HepG2 (cell line): ENCODE measurements around the gene TMEM183A. TPM values are rescaled to one million over a fixed set of nuclear protein-coding genes. Genes with fewer than 3 reads are reported as not detected.
A peak's percentile ranks its signal among the peaks of the same experiment; 100 is the strongest.
"Not testable (repeated sequence)": the region's sequence is repeated elsewhere in the genome, so short reads cannot be mapped to it uniquely, and the experiment has no call there.

Experiments used
- ATAC-seq: fragments of 200-7000 bp; cut with Tn5 transposase; 3 replicates; pipeline ENCODE4 v1.9.1; 2020; ENCODE audit warnings: mild to moderate bottlenecking, moderate library complexity
- BruUV-seq: library from RNA; stranded (reverse); fragments of 400-500 nt; replicated peaks from 2 replicates; lab custom pipeline; 2021; lab: Mats Ljungman, UMichigan
- CTCF ChIA-PET: fragments of 300-600 bp; formaldehyde crosslinking; extraction: SDS; loops from one replicate; lab custom pipeline; 2021; ENCODE audit warnings: low total read pairs, inconsistent platforms, low intra/inter-chr PET ratio; lab: Yijun Ruan, JAX
- POLR2A ChIA-PET: fragments of 350-600 bp; sonication (Branson Sonifier 250); formaldehyde crosslinking; loops from one replicate; lab custom pipeline; 2020; ENCODE audit warnings: antibody characterized with exemption, inconsistent platforms; lab: Yijun Ruan, JAX
- DNase-seq: peaks from one replicate; pipeline ENCODE4 v3.0.0-alpha.2; 2015; ENCODE audit warnings: low spot score
- FAIRE-seq: peaks from 3 replicates; lab custom pipeline; 2011; peaks lifted over from hg19 to GRCh38; lab: Jason Lieb, UNC
- H2AFZ ChIP-seq: one replicate; pipeline ENCODE4 v1.6.1; 2011; ENCODE audit warnings: low read length, inconsistent platforms
- H3K27ac ChIP-seq: fragments of 300-600 bp; 3 replicates; pipeline ENCODE4 v1.8.0; 2011; ENCODE audit warnings: mixed run types, mild to moderate bottlenecking, mixed read lengths, low read length, inconsistent platforms; ENCODE audit not compliant: insufficient read depth; ENCODE audit errors: extremely low read length
- H3K27me3 ChIP-seq, 2 experiments: fragments of 200-600 bp in 1 of 2; 2 replicates in 1 of 2; 3 replicates in 1 of 2; pipeline versions ENCODE4 v1.6.0 to v1.8.0; 2011; ENCODE audit warnings: low read length in 2 of 2, mild to moderate bottlenecking in 2 of 2, moderate library complexity in 2 of 2, inconsistent platforms in 1 of 2; ENCODE audit not compliant: insufficient read depth in 2 of 2, control insufficient read depth in 1 of 2
- H3K36me3 ChIP-seq, 2 experiments: fragments of 200-600 bp in 1 of 2; replicated peaks in 1 of 2; 2 replicates in 1 of 2; 3 replicates in 1 of 2; pipeline versions ENCODE4 v1.5.1 to v1.8.0; 2011; ENCODE audit warnings: low read length in 2 of 2, inconsistent platforms in 1 of 2; ENCODE audit not compliant: insufficient read depth in 2 of 2, control insufficient read depth in 1 of 2
- H3K4me1 ChIP-seq: 2 replicates; pipeline ENCODE4 v1.5.1; 2012; ENCODE audit warnings: low read length, inconsistent platforms; ENCODE audit not compliant: insufficient read depth
- H3K4me2 ChIP-seq: 2 replicates; pipeline ENCODE4 v1.6.0; 2011; ENCODE audit warnings: low read depth, low read length, inconsistent platforms
- H3K4me3 ChIP-seq, 3 experiments: fragments of 200-600 bp in 1 of 3; sonication (generic), shearing (Covaris generic) in 1 of 3; replicated peaks in 1 of 3; 2 replicates each; pipeline ENCODE4 v1.5.1; 2011 to 2016; ENCODE audit warnings: low read length in 3 of 3, inconsistent platforms in 2 of 3, low read depth in 2 of 3, mild to moderate bottlenecking in 2 of 3, control low read depth in 1 of 3, mixed read lengths in 1 of 3; ENCODE audit not compliant: insufficient read depth in 1 of 3
- H3K79me2 ChIP-seq: one replicate; pipeline ENCODE4 v1.6.1; 2011; ENCODE audit warnings: low read length, inconsistent platforms; ENCODE audit not compliant: insufficient read depth
- H3K9ac ChIP-seq: 2 replicates; pipeline ENCODE4 v1.6.0; 2011; ENCODE audit warnings: mild to moderate bottlenecking, low read depth, low read length, inconsistent platforms; ENCODE audit not compliant: insufficient read depth
- H3K9me3 ChIP-seq: 2 replicates; pipeline ENCODE4 v1.5.1; 2012; ENCODE audit warnings: mild to moderate bottlenecking, low read length
- H4K20me1 ChIP-seq: 2 replicates; pipeline ENCODE4 v1.6.0; 2011; ENCODE audit warnings: inconsistent platforms, mild to moderate bottlenecking, low read length, moderate library complexity; ENCODE audit not compliant: insufficient read depth
- BORCS8-MEF2B ChIP-seq: sonication (generic); formaldehyde crosslinking; IDR thresholded peaks from 2 replicates; pipeline ENCODE4 v1.8.0; 2022; ENCODE audit warnings: mild to moderate bottlenecking, missing genetic modification reagents
- CEBPG ChIP-seq: IDR thresholded peaks from 2 replicates; pipeline ENCODE4 v1.6.1; 2016
- FOXC1 ChIP-seq: sonication (generic); formaldehyde crosslinking; IDR thresholded peaks from 2 replicates; pipeline ENCODE4 v1.8.0; 2022; ENCODE audit warnings: mild to moderate bottlenecking, missing genetic modification reagents, borderline replicate concordance
- GATAD2A ChIP-seq: IDR thresholded peaks from 2 replicates; pipeline ENCODE4 v1.6.1; 2016
- NCOA2 ChIP-seq: sonication (generic); formaldehyde crosslinking; IDR thresholded peaks from 2 replicates; pipeline ENCODE4 v1.8.0; 2022; ENCODE audit warnings: inconsistent platforms
- NR2F1 ChIP-seq, 2 experiments: fragments of 450-650 bp in 1 of 2; formaldehyde crosslinking in 1 of 2; IDR thresholded peaks; 2 replicates each; pipeline versions ENCODE4 v1.5.0 to v1.6.1; 2016 to 2020; ENCODE audit warnings: mild to moderate bottlenecking in 1 of 2, missing compliant biosample characterization in 1 of 2, missing genetic modification reagents in 1 of 2, moderate library complexity in 1 of 2
- RARA ChIP-seq: IDR thresholded peaks from 2 replicates; pipeline ENCODE4 v1.6.1; 2016; ENCODE audit warnings: missing genetic modification reagents, missing compliant biosample characterization
- RBFOX2 ChIP-seq: fragments of 200-400 bp; formaldehyde crosslinking; IDR thresholded peaks from 2 replicates; pipeline ENCODE4 v1.6.1; 2017; ENCODE audit warnings: low read depth, mild to moderate bottlenecking, low read length
- RXRB ChIP-seq: IDR thresholded peaks from 2 replicates; pipeline ENCODE4 v1.6.1; 2016; ENCODE audit warnings: borderline replicate concordance, missing genetic modification reagents, missing compliant biosample characterization
- SMAD3 ChIP-seq: sonication (generic); formaldehyde crosslinking; IDR thresholded peaks from 2 replicates; pipeline ENCODE4 v1.4.0; 2020; ENCODE audit warnings: missing genetic modification reagents
- ZMAT3 ChIP-seq: sonication (generic); formaldehyde crosslinking; conservative IDR thresholded peaks from 2 replicates; pipeline ENCODE4 v1.7.0; 2021; ENCODE audit warnings: missing genetic modification reagents
- ZNF317 ChIP-seq: sonication (generic); formaldehyde crosslinking; IDR thresholded peaks from 2 replicates; pipeline ENCODE4 v1.5.0; 2020; ENCODE audit warnings: mild to moderate bottlenecking, missing genetic modification reagents
- ZNF331 ChIP-seq: sonication (generic); formaldehyde crosslinking; IDR thresholded peaks from 2 replicates; pipeline ENCODE4 v1.4.0; 2020; ENCODE audit warnings: missing genetic modification reagents
- ZNF768 ChIP-seq: sonication (generic); formaldehyde crosslinking; IDR thresholded peaks from 2 replicates; pipeline ENCODE4 v1.4.0; 2020; ENCODE audit warnings: missing genetic modification reagents
- ZNF784 ChIP-seq: sonication (generic); formaldehyde crosslinking; IDR thresholded peaks from 2 replicates; pipeline ENCODE4 v1.5.1; 2020; ENCODE audit warnings: missing genetic modification reagents, mild to moderate bottlenecking, borderline replicate concordance
- WGBS: methylation state at CpG from one replicate; pipeline ENCODE4 v1.1.6; 2017; ENCODE audit warnings: low lambda C conversion rate; 5-methylcytosine and 5-hydroxymethylcytosine counted together
- in situ Hi-C: cut with HindIII; loops from 2 replicates; pipeline ENCODE4 v1.10.0; 2017; ENCODE audit warnings: low pct_unique_long_range_greater_than_20kb; ENCODE audit not compliant: extremely low pct_ligation_motif_present
- intact Hi-C: fragments of 100-400 bp; cut with micrococcal nuclease; formaldehyde crosslinking; loops from one replicate; pipeline ENCODE4 v1.10.0; 2022; ENCODE audit not compliant: unreplicated experiment
- polyA plus RNA-seq, 8 experiments: library from polyadenylated mRNA; depleted of rRNA in 3 of 8; stranded (reverse) in 7 of 8; unstranded in 1 of 8; fragments of >200 nt; fragmentation: Illumina TruSeq in 4 of 8; extraction: Trizol in 4 of 8; gene quantifications; 2 replicates each; pipeline versions ENCODE4 v1.2.1 to v1.2.3, GENCODE V29; 2011 to 2016; ENCODE audit warnings: low read depth in 4 of 8, missing spikeins in 1 of 8, mixed read lengths in 1 of 8; ENCODE audit not compliant: insufficient read depth in 1 of 8
- total RNA-seq, 5 experiments: library from RNA; depleted of rRNA; stranded (reverse); fragments of >200 nt; fragmentation: Illumina TruSeq; extraction: Trizol; gene quantifications; 2 replicates each; pipeline ENCODE4 v1.2.3, GENCODE V29; 2016; ENCODE audit warnings: low read depth in 1 of 5
- TF ChIP-seq, protein P1 (sequence below): sonication (generic); formaldehyde crosslinking; IDR thresholded peaks from 2 replicates; pipeline ENCODE4 v1.4.0; 2020; ENCODE audit warnings: missing genetic modification reagents, borderline replicate concordance

Gene TMEM183A
- total and polyA plus RNA-seq, 2 of the 13 experiments (the other 11 are each of a cell fraction or from before 2014, with no cell fraction given): 59.7 to 82.0 TPM

DNA sequence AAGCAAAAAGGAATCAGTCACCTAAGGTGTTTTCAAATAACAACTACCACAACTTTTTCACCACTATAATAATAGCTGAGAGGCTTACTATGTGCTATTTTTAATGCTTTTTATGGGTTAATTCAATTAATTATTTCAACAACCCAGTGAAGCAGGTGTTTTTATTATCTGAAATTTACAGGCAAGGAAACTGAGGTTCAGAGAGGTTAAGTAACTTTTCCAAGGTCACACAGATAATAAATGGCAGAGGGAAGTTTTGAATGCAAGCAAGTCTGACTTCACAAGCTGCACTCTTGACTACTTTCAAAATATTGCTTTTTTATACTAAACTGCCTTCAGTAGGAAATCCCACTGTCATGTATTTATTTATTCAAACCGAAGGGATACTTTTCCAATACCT, 4.2 kb upstream of the TMEM183A start:
- no peak overlapping the region for H3K9ac ChIP-seq
- CTCF ChIA-PET: no interaction called here
- TF ChIP-seq ZNF784 (CRISPR knock-in tag): no peak
- TF ChIP-seq ZNF768 (CRISPR knock-in tag): peak; percentile 18; the same call in 1 of the 2 replicates
- no peak for TF ChIP-seq BORCS8-MEF2B
- H3K27ac ChIP-seq: no peak overlapping the region
- BruUV-seq: no TSS peak
- H3K27me3 ChIP-seq: peaks cover 0 to 3% of the 10 kb centered on the region in 2 experiments; a peak in 2 of 5 replicates
- no peaks in the 10 kb centered on the region for H3K36me3 ChIP-seq
- no peak overlapping the region for H3K4me3 ChIP-seq
- H3K9me3 ChIP-seq: no peaks in the 10 kb centered on the region
- no peaks in the 10 kb centered on the region for H4K20me1 ChIP-seq
- peaks cover 6% of the 10 kb centered on the region for H3K79me2 ChIP-seq
- POLR2A ChIA-PET: no interaction called here
- in situ Hi-C loops: no loop called here
- WGBS: 97% methylated on average over 1 of the region's 1 CpG
- H2AFZ ChIP-seq: no peak overlapping the region
- H3K4me1 ChIP-seq: peaks cover 38% of the 10 kb centered on the region
- FAIRE-seq (no peak), ATAC-seq (no peak), DNase-seq (no peak)
- intact Hi-C loops: loop anchor here (10.0 kb wide), 1 partner anchor 658 kb away; the partner anchor contains the start of genes PPP1R12B and UBE2T
- H3K4me2 ChIP-seq: no peak overlapping the region

DNA sequence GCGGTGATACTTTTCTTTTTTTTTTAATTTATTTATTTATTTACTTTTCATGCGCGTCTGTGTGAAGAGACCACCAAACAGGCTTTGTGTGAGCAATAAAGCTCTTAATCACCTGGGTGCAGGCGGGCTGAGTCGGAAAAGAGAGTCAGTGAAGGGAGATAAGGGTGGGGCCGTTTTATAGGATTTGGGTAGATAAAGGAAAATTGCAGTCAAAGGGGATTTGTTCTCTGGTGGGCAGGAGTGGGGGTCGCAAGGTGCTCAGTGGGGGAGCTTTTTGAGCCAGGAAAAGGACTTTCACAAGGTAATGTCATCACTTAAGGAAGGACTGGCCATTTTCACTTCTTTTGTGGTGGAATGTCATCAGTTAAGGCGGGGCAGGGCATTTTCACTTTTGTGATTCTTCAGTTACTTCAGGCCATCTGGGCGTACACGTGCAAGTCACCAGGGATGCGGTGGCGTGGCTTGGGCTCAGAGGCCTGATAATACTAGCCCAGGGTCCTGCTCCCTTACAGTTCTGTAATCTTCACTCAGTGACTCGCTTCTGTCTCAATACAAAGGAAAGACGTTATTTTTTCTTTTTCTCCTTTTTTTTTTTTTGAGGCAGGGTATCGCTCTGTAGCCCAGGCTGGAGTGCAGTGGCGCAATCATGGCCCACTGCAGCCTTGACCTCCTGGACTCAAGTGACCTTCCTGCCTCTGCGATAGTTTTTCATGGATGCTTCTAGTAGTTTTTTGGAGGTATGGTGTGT, 1.6 kb upstream of the TMEM183A start:
- FAIRE-seq: peak; percentile 80
- H3K9me3 ChIP-seq, ATAC-seq, H2AFZ ChIP-seq, H4K20me1 ChIP-seq, DNase-seq, BruUV-seq, H3K27me3 ChIP-seq, in situ Hi-C loops, CTCF ChIA-PET: not testable (repeated sequence)
- Histone ChIP-seq H3K27ac (peak overlapping the region; percentile 98), H3K4me3 (peak overlapping the region; percentile 57 to 98 (median 60); a peak in 5 of 6 replicates), H3K36me3 (peaks cover 1 to 13% of the 10 kb centered on the region in 2 experiments; a peak in 3 of 5 replicates), H3K9ac (peak overlapping the region; percentile 67), H3K4me1 (peaks cover 40% of the 10 kb centered on the region), H3K79me2 (peaks cover 26% of the 10 kb centered on the region), H3K4me2 (peak overlapping the region; percentile 94)
- intact Hi-C loops: loop anchor here (10.0 kb wide), 1 partner anchor 661 kb away; the partner anchor contains the start of genes PPP1R12B and UBE2T
- POLR2A ChIA-PET: interaction anchor here (1.8 to 2.9 kb wide), 3 partner anchors 78 to 145 kb away, joined by 12 to 14 read pairs (median 13); partner anchors contain the start of genes KLHL12 and RABIF
- 58% methylated on average over 17 of the region's 17 CpGs for WGBS
- TF ChIP-seq, protein P1, sequence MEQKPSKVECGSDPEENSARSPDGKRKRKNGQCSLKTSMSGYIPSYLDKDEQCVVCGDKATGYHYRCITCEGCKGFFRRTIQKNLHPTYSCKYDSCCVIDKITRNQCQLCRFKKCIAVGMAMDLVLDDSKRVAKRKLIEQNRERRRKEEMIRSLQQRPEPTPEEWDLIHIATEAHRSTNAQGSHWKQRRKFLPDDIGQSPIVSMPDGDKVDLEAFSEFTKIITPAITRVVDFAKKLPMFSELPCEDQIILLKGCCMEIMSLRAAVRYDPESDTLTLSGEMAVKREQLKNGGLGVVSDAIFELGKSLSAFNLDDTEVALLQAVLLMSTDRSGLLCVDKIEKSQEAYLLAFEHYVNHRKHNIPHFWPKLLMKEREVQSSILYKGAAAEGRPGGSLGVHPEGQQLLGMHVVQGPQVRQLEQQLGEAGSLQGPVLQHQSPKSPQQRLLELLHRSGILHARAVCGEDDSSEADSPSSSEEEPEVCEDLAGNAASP: peak; percentile 91
- TF ChIP-seq ZNF331 (peak; percentile 16; the same call in 1 of the 2 replicates), NR2F1 (CRISPR knock-in tag; IDR thresholded peaks at IDR 0.05) (peak; percentile 79 to 90; a peak in 3 of 4 replicates), GATAD2A (CRISPR knock-in tag) (0 out of 2 replicates have a peak, but pooled peaks have one; percentile 49), ZMAT3 (0 out of 2 replicates have a peak, but pooled peaks have one; percentile 37), RBFOX2 (0 out of 2 replicates have a peak, but pooled peaks have one; percentile 16), ZNF317 (CRISPR knock-in tag) (0 out of 2 replicates have a peak, but pooled peaks have one; percentile 18), FOXC1 (CRISPR knock-in tag) (peak; percentile 39; the same call in 1 of the 2 replicates), SMAD3 (CRISPR knock-in tag) (0 out of 2 replicates have a peak, but pooled peaks have one; percentile 23), NCOA2 (CRISPR knock-in tag) (0 out of 2 replicates have a peak, but pooled peaks have one; percentile 26), CEBPG (CRISPR knock-in tag) (peak; percentile 86), RXRB (CRISPR knock-in tag) (peak; percentile 74), RARA (CRISPR knock-in tag) (peak; percentile 75)
